HepG2 (cell line): ENCODE results near the gene GRM4. TPM values are rescaled to one million over a fixed set of nuclear protein-coding genes. Genes with fewer than 3 reads are reported as not detected.

ENCODE experiments used
- AGO2 ChIP-seq: fragments of 200-400 bp; formaldehyde crosslinking; optimal IDR thresholded peaks from 2 replicates; pipeline ENCODE3; 2017; ENCODE audit warnings: mild to moderate bottlenecking, low read depth, low read length, moderate library complexity
- ATF1 ChIP-seq: IDR thresholded peaks from 2 replicates; pipeline ENCODE4 v1.6.1; 2016; ENCODE audit warnings: mild to moderate bottlenecking, control low read depth
- ATM ChIP-seq: fragments of 450-650 bp; IDR thresholded peaks from 2 replicates; pipeline ENCODE4 v1.7.1; 2017; ENCODE audit warnings: mild to moderate bottlenecking, borderline replicate concordance
- FIP1L1 ChIP-seq: fragments of 200-400 bp; formaldehyde crosslinking; IDR thresholded peaks from 2 replicates; pipeline ENCODE4 v1.6.1; 2018; ENCODE audit warnings: low read depth, mild to moderate bottlenecking, low read length, moderate library complexity, borderline replicate concordance; ENCODE audit not compliant: insufficient read depth
- KDM5B ChIP-seq: sonication (generic); formaldehyde crosslinking; IDR thresholded peaks from 2 replicates; pipeline ENCODE4 v1.4.0; 2020; ENCODE audit warnings: missing genetic modification reagents, mild to moderate bottlenecking, borderline replicate concordance
- MAFG ChIP-seq: sonication (generic); formaldehyde crosslinking; IDR thresholded peaks from 2 replicates; pipeline ENCODE4 v1.5.1; 2020; ENCODE audit warnings: mild to moderate bottlenecking, missing genetic modification reagents
- MIER3 ChIP-seq: IDR thresholded peaks from 2 replicates; pipeline ENCODE4 v1.6.1; 2016; ENCODE audit warnings: missing compliant biosample characterization, borderline replicate concordance
- NCOR1 ChIP-seq: fragments of 200-600 bp; sonication (generic); IDR thresholded peaks from 2 replicates; pipeline ENCODE4 v1.7.0; 2017; ENCODE audit warnings: antibody characterized with exemption, low read length, borderline replicate concordance
- PAF1 ChIP-seq: IDR thresholded peaks from 2 replicates; pipeline ENCODE4 v1.6.1; 2016; ENCODE audit warnings: missing genetic modification reagents, missing compliant biosample characterization
- PRDM15 ChIP-seq: sonication (generic); formaldehyde crosslinking; IDR thresholded peaks from 2 replicates; pipeline ENCODE4 v1.4.0; 2020; ENCODE audit warnings: missing genetic modification reagents
- PRPF4 ChIP-seq: fragments of 200-400 bp; formaldehyde crosslinking; IDR thresholded peaks from 2 replicates; pipeline ENCODE4 v1.6.1; 2016; ENCODE audit warnings: low read length, low read depth; ENCODE audit not compliant: poor library complexity, severe bottlenecking
- U2AF2 ChIP-seq: fragments of 200-400 bp; formaldehyde crosslinking; IDR thresholded peaks from 2 replicates; pipeline ENCODE4 v1.6.1; 2017; ENCODE audit warnings: low read depth, mild to moderate bottlenecking, low read length
- ZNF121 ChIP-seq: sonication (generic); formaldehyde crosslinking; IDR thresholded peaks from 2 replicates; pipeline ENCODE4 v1.5.0; 2020; ENCODE audit warnings: mild to moderate bottlenecking, missing genetic modification reagents
- ZNF232 ChIP-seq: sonication (generic); formaldehyde crosslinking; IDR thresholded peaks from 2 replicates; pipeline ENCODE4 v1.4.0; 2020; ENCODE audit warnings: missing genetic modification reagents, borderline replicate concordance
- ZNF256 ChIP-seq: sonication (generic); formaldehyde crosslinking; conservative IDR thresholded peaks from 2 replicates; pipeline ENCODE4 v1.4.0; 2020; ENCODE audit warnings: missing genetic modification reagents
- ZNF670 ChIP-seq: sonication (generic); formaldehyde crosslinking; IDR thresholded peaks from 2 replicates; pipeline ENCODE4 v1.8.0; 2022; ENCODE audit warnings: mild to moderate bottlenecking, missing genetic modification reagents, borderline replicate concordance
- ZNF775 ChIP-seq: sonication (generic); formaldehyde crosslinking; IDR thresholded peaks from 2 replicates; pipeline ENCODE4 v1.4.0; 2020; ENCODE audit warnings: missing genetic modification reagents, mild to moderate bottlenecking, moderate library complexity, borderline replicate concordance
- ZNF850 ChIP-seq: sonication (generic); formaldehyde crosslinking; conservative IDR thresholded peaks from 2 replicates; pipeline ENCODE4 v1.9.0; 2021; ENCODE audit warnings: mild to moderate bottlenecking, missing genetic modification reagents
- polyA plus RNA-seq, 8 experiments: library from polyadenylated mRNA; depleted of rRNA in 3 of 8; stranded (reverse) in 7 of 8; unstranded in 1 of 8; fragments of >200 nt; fragmentation: Illumina TruSeq in 4 of 8; extraction: Trizol in 4 of 8; gene quantifications; 2 replicates each; pipeline versions ENCODE4 v1.2.1 to v1.2.3, GENCODE V29; 2011 to 2016; ENCODE audit warnings: low read depth in 4 of 8, missing spikeins in 1 of 8, mixed read lengths in 1 of 8; ENCODE audit not compliant: insufficient read depth in 1 of 8
- total RNA-seq, 5 experiments: library from RNA; depleted of rRNA; stranded (reverse); fragments of >200 nt; fragmentation: Illumina TruSeq; extraction: Trizol; gene quantifications; 2 replicates each; pipeline ENCODE4 v1.2.3, GENCODE V29; 2016; ENCODE audit warnings: low read depth in 1 of 5
- TF ChIP-seq, protein P1 (sequence below): sonication (generic); formaldehyde crosslinking; IDR thresholded peaks from 2 replicates; pipeline ENCODE4 v1.4.0; 2020; ENCODE audit warnings: missing genetic modification reagents
- TF ChIP-seq, protein P2 (sequence below): sonication (generic); formaldehyde crosslinking; IDR thresholded peaks from 2 replicates; pipeline ENCODE4 v1.9.0; 2021; ENCODE audit warnings: missing genetic modification reagents, borderline replicate concordance
- TF ChIP-seq, protein P3 (sequence below): sonication (generic); formaldehyde crosslinking; IDR thresholded peaks from 2 replicates; pipeline ENCODE4 v1.8.1; 2023; ENCODE audit warnings: missing genetic modification reagents, inconsistent platforms, borderline replicate concordance
- TF ChIP-seq, protein P4 (sequence below): sonication (generic); formaldehyde crosslinking; IDR thresholded peaks from 2 replicates; pipeline ENCODE4 v1.4.0; 2020; ENCODE audit warnings: missing genetic modification reagents

The GRM4 gene
- total and polyA plus RNA-seq, 2 of the 13 experiments (the other 11 are each of a cell fraction or from before 2014, with no cell fraction given) = not detected

- TF ChIP-seq, protein P1, sequence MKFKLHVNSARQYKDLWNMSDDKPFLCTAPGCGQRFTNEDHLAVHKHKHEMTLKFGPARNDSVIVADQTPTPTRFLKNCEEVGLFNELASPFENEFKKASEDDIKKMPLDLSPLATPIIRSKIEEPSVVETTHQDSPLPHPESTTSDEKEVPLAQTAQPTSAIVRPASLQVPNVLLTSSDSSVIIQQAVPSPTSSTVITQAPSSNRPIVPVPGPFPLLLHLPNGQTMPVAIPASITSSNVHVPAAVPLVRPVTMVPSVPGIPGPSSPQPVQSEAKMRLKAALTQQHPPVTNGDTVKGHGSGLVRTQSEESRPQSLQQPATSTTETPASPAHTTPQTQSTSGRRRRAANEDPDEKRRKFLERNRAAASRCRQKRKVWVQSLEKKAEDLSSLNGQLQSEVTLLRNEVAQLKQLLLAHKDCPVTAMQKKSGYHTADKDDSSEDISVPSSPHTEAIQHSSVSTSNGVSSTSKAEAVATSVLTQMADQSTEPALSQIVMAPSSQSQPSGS (CRISPR knock-in tag) = no peak
- TF ChIP-seq ATM (no peak), ZNF232 (CRISPR knock-in tag) (no peak), PAF1 (no peak), U2AF2 (no peak), PRDM15 (CRISPR knock-in tag) (no peak), ZNF256 (no peak), ZNF775 (CRISPR knock-in tag) (no peak), NCOR1 (no peak), AGO2 (no peak), MIER3 (CRISPR knock-in tag) (no peak), ATF1 (CRISPR knock-in tag) (no peak), FIP1L1 (no peak), MAFG (CRISPR knock-in tag) (no peak), ZNF670 (CRISPR knock-in tag) (0 out of 2 replicates have a peak, but pooled peaks have one; percentile 0), ZNF121 (CRISPR knock-in tag) (no peak), PRPF4 (no peak), ZNF850 (CRISPR knock-in tag) (no peak), KDM5B (CRISPR knock-in tag) (0 out of 2 replicates have a peak, but pooled peaks have one; percentile 18)
- TF ChIP-seq, protein P2, sequence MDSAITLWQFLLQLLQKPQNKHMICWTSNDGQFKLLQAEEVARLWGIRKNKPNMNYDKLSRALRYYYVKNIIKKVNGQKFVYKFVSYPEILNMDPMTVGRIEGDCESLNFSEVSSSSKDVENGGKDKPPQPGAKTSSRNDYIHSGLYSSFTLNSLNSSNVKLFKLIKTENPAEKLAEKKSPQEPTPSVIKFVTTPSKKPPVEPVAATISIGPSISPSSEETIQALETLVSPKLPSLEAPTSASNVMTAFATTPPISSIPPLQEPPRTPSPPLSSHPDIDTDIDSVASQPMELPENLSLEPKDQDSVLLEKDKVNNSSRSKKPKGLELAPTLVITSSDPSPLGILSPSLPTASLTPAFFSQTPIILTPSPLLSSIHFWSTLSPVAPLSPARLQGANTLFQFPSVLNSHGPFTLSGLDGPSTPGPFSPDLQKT (CRISPR knock-in tag) = no peak
- TF ChIP-seq, protein P3, sequence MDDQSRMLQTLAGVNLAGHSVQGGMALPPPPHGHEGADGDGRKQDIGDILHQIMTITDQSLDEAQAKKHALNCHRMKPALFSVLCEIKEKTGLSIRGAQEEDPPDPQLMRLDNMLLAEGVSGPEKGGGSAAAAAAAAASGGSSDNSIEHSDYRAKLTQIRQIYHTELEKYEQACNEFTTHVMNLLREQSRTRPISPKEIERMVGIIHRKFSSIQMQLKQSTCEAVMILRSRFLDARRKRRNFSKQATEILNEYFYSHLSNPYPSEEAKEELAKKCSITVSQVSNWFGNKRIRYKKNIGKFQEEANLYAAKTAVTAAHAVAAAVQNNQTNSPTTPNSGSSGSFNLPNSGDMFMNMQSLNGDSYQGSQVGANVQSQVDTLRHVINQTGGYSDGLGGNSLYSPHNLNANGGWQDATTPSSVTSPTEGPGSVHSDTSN (CRISPR knock-in tag) = no peak
- TF ChIP-seq, protein P4, sequence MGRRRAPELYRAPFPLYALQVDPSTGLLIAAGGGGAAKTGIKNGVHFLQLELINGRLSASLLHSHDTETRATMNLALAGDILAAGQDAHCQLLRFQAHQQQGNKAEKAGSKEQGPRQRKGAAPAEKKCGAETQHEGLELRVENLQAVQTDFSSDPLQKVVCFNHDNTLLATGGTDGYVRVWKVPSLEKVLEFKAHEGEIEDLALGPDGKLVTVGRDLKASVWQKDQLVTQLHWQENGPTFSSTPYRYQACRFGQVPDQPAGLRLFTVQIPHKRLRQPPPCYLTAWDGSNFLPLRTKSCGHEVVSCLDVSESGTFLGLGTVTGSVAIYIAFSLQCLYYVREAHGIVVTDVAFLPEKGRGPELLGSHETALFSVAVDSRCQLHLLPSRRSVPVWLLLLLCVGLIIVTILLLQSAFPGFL (CRISPR knock-in tag) = no peak
Measured at GRCh38 chr6:33983109-33983716, 162.7 kb downstream of the GRM4 start (continued).
